ENCODE measurements around the gene KIF1C.

Gene KIF1C

DNA sequence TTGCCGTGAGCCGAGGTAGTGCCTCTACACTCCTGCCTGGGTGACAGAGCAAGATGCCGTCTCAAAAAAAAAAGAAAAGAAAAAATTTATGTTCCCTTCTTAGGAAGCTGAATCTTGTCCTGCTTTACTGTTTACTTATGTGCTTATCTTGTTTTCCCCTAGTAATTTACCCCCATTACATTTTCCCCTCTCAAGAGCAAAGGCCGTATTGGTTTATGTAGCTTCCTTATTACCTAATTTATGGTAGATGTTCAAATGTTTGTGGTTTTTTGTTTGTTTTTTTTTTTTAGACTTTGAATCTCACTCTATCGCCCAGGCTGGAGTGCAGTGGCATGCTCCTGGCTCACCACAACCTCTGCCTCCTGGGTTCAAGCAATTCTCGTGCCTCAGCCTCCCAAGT lies 47.7 kb downstream of the KIF1C start:
- H3K27ac ChIP-seq (ENCODE audit: low read depth, low read length), result no peak overlapping the region
- H3K9ac ChIP-seq (ENCODE audit: low read length), result no peak overlapping the region
- no peaks in the 10 kb centered on the region for H3K4me1 ChIP-seq (ENCODE audit: control insufficient read depth, low read depth, low read length)
- no peak for DNase-seq
- no peaks in the 10 kb centered on the region for H3K79me1 ChIP-seq (ENCODE audit: low read length)
- H3K27me3 ChIP-seq (ENCODE audit: insufficient read depth, low read length, poor library complexity), result no peaks in the 10 kb centered on the region
- H3K4me3 ChIP-seq (ENCODE audit: low read length), result no peak overlapping the region
- no CpG with 5 or more reads among the region's 6 CpGs for WGBS (ENCODE audit: extremely low coverage, insufficient coverage, low lambda C conversion rate)
- no peak overlapping the region for H2BK120ac ChIP-seq (ENCODE audit: low read depth, low read length)
- no peaks in the 10 kb centered on the region for H3K36me3 ChIP-seq (ENCODE audit: control insufficient read depth, insufficient read depth, low read length)
- no peak overlapping the region for H4K5ac ChIP-seq (ENCODE audit: low read length)
- H3K23ac ChIP-seq (ENCODE audit: low read length), result no peak overlapping the region
- H3K4ac ChIP-seq (ENCODE audit: low read depth, low read length), result no peak overlapping the region
- no peak overlapping the region for H3K4me2 ChIP-seq (ENCODE audit: low read length)
- no peak overlapping the region for H2BK5ac ChIP-seq (ENCODE audit: low read length)
- H4K8ac ChIP-seq (ENCODE audit: low read depth, low read length), result no peak overlapping the region
- H3K79me2 ChIP-seq (ENCODE audit: control insufficient read depth, insufficient read depth, low read length), result no peaks in the 10 kb centered on the region
- no peak overlapping the region for H2AK5ac ChIP-seq (ENCODE audit: low read length)
- H2BK15ac ChIP-seq (replicated peaks; ENCODE audit: low read depth), result no peak overlapping the region
- no peak overlapping the region for H3K18ac ChIP-seq (ENCODE audit: low read length)
- H3K56ac ChIP-seq (ENCODE audit: low read length), result no peak overlapping the region

- no peaks in the 10 kb centered on the region for H3K27me3 ChIP-seq (ENCODE audit: insufficient read depth, low read length, poor library complexity)
- no CpG with 5 or more reads among the region's 2 CpGs for WGBS (ENCODE audit: extremely low coverage, insufficient coverage, low lambda C conversion rate)
- no peak overlapping the region for H3K4ac ChIP-seq (ENCODE audit: low read depth, low read length)
- H3K56ac ChIP-seq (ENCODE audit: low read length), result no peak overlapping the region
- H3K23ac ChIP-seq (ENCODE audit: low read length), result no peak overlapping the region
- no peak overlapping the region for H4K8ac ChIP-seq (ENCODE audit: low read depth, low read length)
- no peak overlapping the region for H2AK5ac ChIP-seq (ENCODE audit: low read length)
- no peak overlapping the region for H3K4me2 ChIP-seq (ENCODE audit: low read length)
- H3K36me3 ChIP-seq (ENCODE audit: control insufficient read depth, insufficient read depth, low read length), result no peaks in the 10 kb centered on the region
- H2BK120ac ChIP-seq (ENCODE audit: low read depth, low read length), result no peak overlapping the region
- no peak for DNase-seq
- H2BK5ac ChIP-seq (ENCODE audit: low read length), result no peak overlapping the region
- H4K5ac ChIP-seq (ENCODE audit: low read length), result no peak overlapping the region
- H3K9ac ChIP-seq (ENCODE audit: low read length), result no peak overlapping the region
- no peak overlapping the region for H3K27ac ChIP-seq (ENCODE audit: low read depth, low read length)
- no peaks in the 10 kb centered on the region for H3K79me1 ChIP-seq (ENCODE audit: low read length)
- no peak overlapping the region for H2BK15ac ChIP-seq (replicated peaks; ENCODE audit: low read depth)
- no peak overlapping the region for H3K18ac ChIP-seq (ENCODE audit: low read length)
- no peaks in the 10 kb centered on the region for H3K4me1 ChIP-seq (ENCODE audit: control insufficient read depth, low read depth, low read length)
- H3K4me3 ChIP-seq (ENCODE audit: low read length), result no peak overlapping the region
- H3K79me2 ChIP-seq (ENCODE audit: control insufficient read depth, insufficient read depth, low read length), result no peaks in the 10 kb centered on the region
These were observed 49.7 kb downstream of the KIF1C start for GRCh38 chr17:5047446-5047845.

GRCh38 chr17:5049314-5049841 lies 51.6 kb downstream of the KIF1C start:
- Histone ChIP-seq H3K4me3 (ENCODE audit: low read length) (no peak overlapping the region), H3K4me2 (ENCODE audit: low read length) (no peak overlapping the region), H3K36me3 (ENCODE audit: control insufficient read depth, insufficient read depth, low read length) (no peaks in the 10 kb centered on the region), H3K79me2 (ENCODE audit: control insufficient read depth, insufficient read depth, low read length) (no peaks in the 10 kb centered on the region), H3K27ac (ENCODE audit: low read depth, low read length) (no peak overlapping the region), H3K56ac (ENCODE audit: low read length) (no peak overlapping the region), H3K27me3 (ENCODE audit: insufficient read depth, low read length, poor library complexity) (no peaks in the 10 kb centered on the region), H3K9ac (ENCODE audit: low read length) (no peak overlapping the region), H3K79me1 (ENCODE audit: low read length) (no peaks in the 10 kb centered on the region), H3K4ac (ENCODE audit: low read depth, low read length) (no peak overlapping the region), H2AK5ac (ENCODE audit: low read length) (no peak overlapping the region), H4K8ac (ENCODE audit: low read depth, low read length) (no peak overlapping the region), H3K18ac (ENCODE audit: low read length) (no peak overlapping the region), H2BK5ac (ENCODE audit: low read length) (no peak overlapping the region), H2BK120ac (ENCODE audit: low read depth, low read length) (no peak overlapping the region), H4K5ac (ENCODE audit: low read length) (no peak overlapping the region), H3K4me1 (ENCODE audit: control insufficient read depth, low read depth, low read length) (no peaks in the 10 kb centered on the region), H3K23ac (ENCODE audit: low read length) (no peak overlapping the region), H2BK15ac (replicated peaks; ENCODE audit: low read depth) (no peak overlapping the region)
- no CpG with 5 or more reads among the region's 5 CpGs for WGBS (ENCODE audit: extremely low coverage, insufficient coverage, low lambda C conversion rate)
- no peak for DNase-seq

DNA sequence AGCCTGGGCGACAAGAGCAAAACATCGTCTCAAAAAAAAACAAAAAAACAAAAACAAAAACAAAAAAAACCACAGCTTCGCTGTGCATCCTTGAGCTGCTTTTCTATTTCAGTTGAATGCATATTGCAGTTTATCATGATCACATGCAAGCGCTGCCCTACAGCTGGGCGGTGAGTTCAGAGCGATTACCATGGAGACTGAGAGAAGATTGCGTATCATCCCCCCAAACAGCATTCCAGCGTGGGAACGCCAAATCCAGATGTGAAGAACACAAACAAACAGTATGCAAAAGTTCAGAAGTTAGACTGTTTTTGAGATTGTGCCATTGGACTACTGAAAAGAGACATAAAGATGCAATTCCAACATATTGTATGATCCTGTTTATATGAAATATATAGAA lies 52.5 kb downstream of the KIF1C start:
- H3K23ac ChIP-seq (ENCODE audit: low read length), result no peak overlapping the region
- no peak overlapping the region for H2BK15ac ChIP-seq (replicated peaks; ENCODE audit: low read depth)
- no peak overlapping the region for H3K4me2 ChIP-seq (ENCODE audit: low read length)
- no CpG with 5 or more reads among the region's 9 CpGs for WGBS (ENCODE audit: extremely low coverage, insufficient coverage, low lambda C conversion rate)
- no peak overlapping the region for H3K18ac ChIP-seq (ENCODE audit: low read length)
- no peaks in the 10 kb centered on the region for H3K27me3 ChIP-seq (ENCODE audit: insufficient read depth, low read length, poor library complexity)
- no peak overlapping the region for H3K9ac ChIP-seq (ENCODE audit: low read length)
- H2BK120ac ChIP-seq (ENCODE audit: low read depth, low read length), result no peak overlapping the region
- no peaks in the 10 kb centered on the region for H3K4me1 ChIP-seq (ENCODE audit: control insufficient read depth, low read depth, low read length)
- no peak for DNase-seq
- H2BK5ac ChIP-seq (ENCODE audit: low read length), result no peak overlapping the region
- no peaks in the 10 kb centered on the region for H3K79me2 ChIP-seq (ENCODE audit: control insufficient read depth, insufficient read depth, low read length)
- no peak overlapping the region for H3K4ac ChIP-seq (ENCODE audit: low read depth, low read length)
- H3K79me1 ChIP-seq (ENCODE audit: low read length), result no peaks in the 10 kb centered on the region
- no peak overlapping the region for H4K5ac ChIP-seq (ENCODE audit: low read length)
- H2AK5ac ChIP-seq (ENCODE audit: low read length), result no peak overlapping the region
- no peak overlapping the region for H3K27ac ChIP-seq (ENCODE audit: low read depth, low read length)
- no peak overlapping the region for H4K8ac ChIP-seq (ENCODE audit: low read depth, low read length)
- no peaks in the 10 kb centered on the region for H3K36me3 ChIP-seq (ENCODE audit: control insufficient read depth, insufficient read depth, low read length)
- H3K56ac ChIP-seq (ENCODE audit: low read length), result no peak overlapping the region
- H3K4me3 ChIP-seq (ENCODE audit: low read length), result no peak overlapping the region

GRCh38 chr17:5055543-5055942 lies 57.8 kb downstream of the KIF1C start:
- Histone ChIP-seq H4K8ac (ENCODE audit: low read depth, low read length) (no peak overlapping the region), H3K27me3 (ENCODE audit: insufficient read depth, low read length, poor library complexity) (no peaks in the 10 kb centered on the region), H3K27ac (ENCODE audit: low read depth, low read length) (no peak overlapping the region), H3K36me3 (ENCODE audit: control insufficient read depth, insufficient read depth, low read length) (no peaks in the 10 kb centered on the region), H3K4me1 (ENCODE audit: control insufficient read depth, low read depth, low read length) (no peaks in the 10 kb centered on the region), H3K79me1 (ENCODE audit: low read length) (no peaks in the 10 kb centered on the region), H3K56ac (ENCODE audit: low read length) (no peak overlapping the region), H3K9ac (ENCODE audit: low read length) (no peak overlapping the region), H3K79me2 (ENCODE audit: control insufficient read depth, insufficient read depth, low read length) (no peaks in the 10 kb centered on the region), H2BK120ac (ENCODE audit: low read depth, low read length) (no peak overlapping the region), H3K23ac (ENCODE audit: low read length) (no peak overlapping the region), H3K4ac (ENCODE audit: low read depth, low read length) (no peak overlapping the region), H2BK15ac (replicated peaks; ENCODE audit: low read depth) (no peak overlapping the region), H2AK5ac (ENCODE audit: low read length) (no peak overlapping the region), H2BK5ac (ENCODE audit: low read length) (no peak overlapping the region), H3K18ac (ENCODE audit: low read length) (no peak overlapping the region), H3K4me3 (ENCODE audit: low read length) (no peak overlapping the region), H3K4me2 (ENCODE audit: low read length) (no peak overlapping the region), H4K5ac (ENCODE audit: low read length) (no peak overlapping the region)
- DNase-seq, result peak; percentile 22
- WGBS (ENCODE audit: extremely low coverage, insufficient coverage, low lambda C conversion rate), result no CpG with 5 or more reads among the region's 10 CpGs

DNA sequence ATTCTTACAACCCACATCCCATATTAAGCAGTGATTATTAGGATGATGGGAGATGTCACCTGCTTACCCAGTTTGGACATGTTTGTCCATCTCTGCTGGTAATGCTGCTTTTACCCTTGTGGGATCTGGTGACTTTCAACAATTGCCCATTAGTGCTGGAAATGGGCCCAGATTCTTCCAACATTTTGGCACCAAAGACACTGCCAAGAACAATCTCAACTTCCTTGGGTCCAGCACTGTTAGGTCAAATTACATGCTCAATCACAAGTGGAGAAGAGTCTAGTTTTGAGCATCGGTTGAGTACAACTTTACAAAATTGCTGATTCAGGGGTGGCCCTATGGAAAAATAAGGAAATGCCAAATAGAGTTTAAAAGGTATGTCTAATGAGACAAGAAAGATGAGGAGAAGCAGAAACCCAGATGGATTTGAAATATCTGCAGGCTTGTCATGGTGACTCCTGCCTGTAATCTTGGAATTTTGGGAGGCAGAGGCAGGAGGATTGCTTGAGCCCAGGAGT lies 67.5 kb downstream of the KIF1C start:
- WGBS (ENCODE audit: extremely low coverage, insufficient coverage, low lambda C conversion rate), result no CpG with 5 or more reads among the region's 1 CpG
- H3K27me3 ChIP-seq (ENCODE audit: insufficient read depth, low read length, poor library complexity), result no peaks in the 10 kb centered on the region
- no peak overlapping the region for H3K18ac ChIP-seq (ENCODE audit: low read length)
- H3K4ac ChIP-seq (ENCODE audit: low read depth, low read length), result no peak overlapping the region
- H3K56ac ChIP-seq (ENCODE audit: low read length), result no peak overlapping the region
- H3K4me3 ChIP-seq (ENCODE audit: low read length), result no peak overlapping the region
- no peak overlapping the region for H2BK120ac ChIP-seq (ENCODE audit: low read depth, low read length)
- no peak overlapping the region for H2AK5ac ChIP-seq (ENCODE audit: low read length)
- H3K9ac ChIP-seq (ENCODE audit: low read length), result no peak overlapping the region
- H3K79me1 ChIP-seq (ENCODE audit: low read length), result no peaks in the 10 kb centered on the region
- H2BK15ac ChIP-seq (replicated peaks; ENCODE audit: low read depth), result no peak overlapping the region
- no peaks in the 10 kb centered on the region for H3K36me3 ChIP-seq (ENCODE audit: control insufficient read depth, insufficient read depth, low read length)
- H3K4me2 ChIP-seq (ENCODE audit: low read length), result no peak overlapping the region
- H2BK5ac ChIP-seq (ENCODE audit: low read length), result no peak overlapping the region
- H3K27ac ChIP-seq (ENCODE audit: low read depth, low read length), result no peak overlapping the region
- DNase-seq, result no peak
- H3K79me2 ChIP-seq (ENCODE audit: control insufficient read depth, insufficient read depth, low read length), result no peaks in the 10 kb centered on the region
- no peaks in the 10 kb centered on the region for H3K4me1 ChIP-seq (ENCODE audit: control insufficient read depth, low read depth, low read length)
- H4K8ac ChIP-seq (ENCODE audit: low read depth, low read length), result no peak overlapping the region
- no peak overlapping the region for H4K5ac ChIP-seq (ENCODE audit: low read length)
- no peak overlapping the region for H3K23ac ChIP-seq (ENCODE audit: low read length)
